ENCODE results near the gene SNX25. TPM values are rescaled to one million over a fixed set of nuclear protein-coding genes. Genes with fewer than 3 reads are reported as not detected.
A peak's percentile ranks its signal among the peaks of the same experiment; 100 is the strongest.
"Not testable (repeated sequence)": the region's sequence is repeated elsewhere in the genome, so short reads cannot be mapped to it uniquely, and the experiment has no call there.

SNX25 gene
- total and polyA plus RNA-seq, 8 donors, result 4.8 to 15.0 (median 10.9) TPM

DNA sequence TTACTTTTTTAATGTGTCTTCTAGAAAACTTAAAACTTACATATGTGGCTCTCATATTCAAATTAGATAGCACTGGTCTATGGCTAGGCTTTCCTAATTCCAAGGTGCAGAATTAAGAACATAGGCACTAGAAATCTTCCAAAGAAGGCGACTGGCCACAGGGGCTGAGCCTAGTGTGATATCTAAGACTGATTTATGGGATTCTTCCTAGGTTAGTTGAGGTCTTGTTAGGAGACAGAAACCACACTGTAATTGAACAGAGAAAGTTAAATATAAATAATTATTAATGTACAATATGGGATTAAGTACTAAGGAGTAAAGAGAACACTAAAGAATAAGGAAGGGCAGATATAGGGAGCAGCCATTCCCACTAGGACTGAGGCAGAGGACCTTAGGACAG lies 48.3 kb downstream of the SNX25 start:
- Histone ChIP-seq H3K9me3 (no peaks in the 10 kb centered on the region), H3K27me3 (no peaks in the 10 kb centered on the region), H3K36me3 (no peaks in the 10 kb centered on the region), H3K4me3 (no peak overlapping the region), H3K4me1 (peaks cover 0 to 7% (median 0%) of the 10 kb centered on the region in 3 donors), H3K27ac (no peak overlapping the region)
- TF ChIP-seq, protein P1, sequence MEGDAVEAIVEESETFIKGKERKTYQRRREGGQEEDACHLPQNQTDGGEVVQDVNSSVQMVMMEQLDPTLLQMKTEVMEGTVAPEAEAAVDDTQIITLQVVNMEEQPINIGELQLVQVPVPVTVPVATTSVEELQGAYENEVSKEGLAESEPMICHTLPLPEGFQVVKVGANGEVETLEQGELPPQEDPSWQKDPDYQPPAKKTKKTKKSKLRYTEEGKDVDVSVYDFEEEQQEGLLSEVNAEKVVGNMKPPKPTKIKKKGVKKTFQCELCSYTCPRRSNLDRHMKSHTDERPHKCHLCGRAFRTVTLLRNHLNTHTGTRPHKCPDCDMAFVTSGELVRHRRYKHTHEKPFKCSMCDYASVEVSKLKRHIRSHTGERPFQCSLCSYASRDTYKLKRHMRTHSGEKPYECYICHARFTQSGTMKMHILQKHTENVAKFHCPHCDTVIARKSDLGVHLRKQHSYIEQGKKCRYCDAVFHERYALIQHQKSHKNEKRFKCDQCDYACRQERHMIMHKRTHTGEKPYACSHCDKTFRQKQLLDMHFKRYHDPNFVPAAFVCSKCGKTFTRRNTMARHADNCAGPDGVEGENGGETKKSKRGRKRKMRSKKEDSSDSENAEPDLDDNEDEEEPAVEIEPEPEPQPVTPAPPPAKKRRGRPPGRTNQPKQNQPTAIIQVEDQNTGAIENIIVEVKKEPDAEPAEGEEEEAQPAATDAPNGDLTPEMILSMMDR (IDR thresholded peaks at IDR 0.05), result no peak
- intact Hi-C loops (cut with DNase I), result no loop called here
- DNase-seq (no peak), ATAC-seq (no peak), FAIRE-seq (no peak)
- 91 to 95% methylated on average over 1 of the region's 1 CpG for WGBS, 2 donors

DNA sequence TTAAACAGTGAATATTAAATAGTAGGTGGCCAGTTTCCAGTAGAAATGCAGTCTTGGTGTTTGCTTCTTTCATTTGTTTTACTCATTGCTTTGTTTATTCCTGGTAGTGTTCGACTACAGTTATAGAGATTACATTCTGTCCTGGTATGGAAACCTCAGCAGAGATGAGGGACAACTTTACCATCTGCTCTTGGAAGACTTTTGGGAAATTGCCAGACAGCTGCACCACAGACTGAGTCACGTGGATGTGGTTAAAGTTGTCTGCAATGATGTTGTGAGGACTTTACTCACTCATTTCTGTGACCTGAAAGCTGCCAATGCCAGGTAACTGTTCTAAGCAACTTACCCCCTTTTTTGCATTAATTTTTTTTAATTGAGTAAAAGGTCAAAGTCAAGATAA lies 49.3 kb downstream of the SNX25 start:
- H3K9me3 ChIP-seq; H3K27me3 ChIP-seq; DNase-seq; H3K27ac ChIP-seq; H3K4me1 ChIP-seq; H3K4me3 ChIP-seq; H3K36me3 ChIP-seq; intact Hi-C loops (cut with DNase I): not testable (repeated sequence)
- 31 to 34% methylated on average over 2 of the region's 2 CpGs for WGBS, 2 donors
- peak; percentile 49 to 68 (median 57) for ATAC-seq
- FAIRE-seq, result peak; percentile 71

DNA sequence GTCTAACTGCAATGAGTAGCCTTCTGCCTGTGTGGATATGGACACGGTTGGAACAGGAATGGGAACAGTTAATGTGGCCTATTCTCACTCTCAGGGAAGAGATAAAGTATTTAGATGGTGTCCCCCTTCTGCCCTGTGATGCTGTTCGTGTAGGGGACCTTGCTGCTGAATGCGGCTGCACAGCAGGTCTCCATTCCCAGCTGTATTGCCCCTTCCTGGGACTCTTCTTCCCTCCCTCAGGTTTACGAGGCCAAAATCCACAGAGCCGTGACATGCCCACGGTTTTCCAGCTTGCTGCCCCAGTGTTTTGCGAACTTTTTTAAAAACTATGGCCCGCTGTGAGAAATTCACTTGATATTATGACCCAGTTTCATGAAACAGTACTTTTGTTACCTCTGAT lies 50.3 kb downstream of the SNX25 start:
- no peak overlapping the region for H3K27ac ChIP-seq
- WGBS, 2 donors, result 94 to 98% methylated on average over 8 of the region's 8 CpGs
- no peak for ATAC-seq
- no peaks in the 10 kb centered on the region for H3K27me3 ChIP-seq
- peaks cover 0 to 7% (median 0%) of the 10 kb centered on the region in 3 donors for H3K4me1 ChIP-seq
- TF ChIP-seq, protein P1 (IDR thresholded peaks at IDR 0.05), result no peak
- H3K9me3 ChIP-seq, result no peaks in the 10 kb centered on the region
- FAIRE-seq, result no peak
- intact Hi-C loops (cut with DNase I), result no loop called here
- no peak for DNase-seq
- no peaks in the 10 kb centered on the region for H3K36me3 ChIP-seq
- H3K4me3 ChIP-seq, result no peak overlapping the region

DNA sequence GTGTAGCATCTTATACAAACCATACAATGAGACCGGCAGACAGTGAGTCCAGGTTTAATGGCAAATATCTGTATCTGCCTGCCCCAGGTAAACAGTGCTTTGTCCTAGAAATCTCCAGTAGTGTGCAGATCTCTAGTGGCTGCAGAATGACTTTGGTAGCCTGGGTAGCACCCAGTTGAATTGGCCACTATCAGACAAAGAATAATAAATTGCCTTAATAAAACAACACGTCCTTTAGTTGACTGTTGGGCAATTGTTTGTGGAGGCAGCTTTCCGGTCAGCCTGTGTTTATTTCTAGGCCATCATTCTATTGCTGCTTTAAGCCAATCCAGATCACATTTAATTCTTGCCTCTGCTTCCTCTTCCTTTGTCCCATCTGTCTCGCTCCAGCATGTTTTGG lies 52.5 kb downstream of the SNX25 start:
- FAIRE-seq, result no peak
- intact Hi-C loops (cut with DNase I), result no loop called here
- peak in 3 of 4 donors; percentile 64 to 81 (median 73) for ATAC-seq
- TF ChIP-seq, protein P1 (IDR thresholded peaks at IDR 0.05), result no peak
- Histone ChIP-seq H3K9me3 (no peaks in the 10 kb centered on the region), H3K4me1 (peaks cover 0 to 7% (median 0%) of the 10 kb centered on the region in 3 donors), H3K27ac (peak overlapping the region in 1 of 4 donors; percentile 30), H3K36me3 (no peaks in the 10 kb centered on the region), H3K4me3 (no peak overlapping the region), H3K27me3 (no peaks in the 10 kb centered on the region)
- 52 to 54% methylated on average over 4 of the region's 4 CpGs for WGBS, 2 donors
- DNase-seq, result no peak

DNA sequence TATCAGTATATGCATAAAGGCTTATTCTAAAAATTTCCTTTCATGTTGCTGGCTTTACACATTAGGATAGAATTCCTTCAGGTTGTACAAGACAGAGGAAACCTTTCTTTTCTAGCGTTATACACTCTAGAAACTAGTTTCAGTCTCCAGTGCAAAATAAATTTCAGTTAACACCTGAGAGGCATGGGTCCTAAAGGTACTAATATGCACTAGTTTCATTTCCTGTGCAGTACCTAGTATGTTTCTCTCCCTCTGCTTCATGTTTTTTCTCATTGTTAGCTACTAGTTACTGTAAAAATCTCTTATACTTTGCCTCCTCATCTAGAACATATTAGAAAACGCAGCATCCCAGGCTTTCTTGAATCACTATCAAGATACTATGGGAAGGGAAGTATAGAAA lies 54.0 kb downstream of the SNX25 start:
- intact Hi-C loops (cut with DNase I), result no loop called here
- Histone ChIP-seq H3K9me3 (no peaks in the 10 kb centered on the region), H3K27me3 (no peaks in the 10 kb centered on the region), H3K4me3 (no peak overlapping the region), H3K36me3 (peaks cover 0 to 6% (median 4%) of the 10 kb centered on the region in 3 donors), H3K27ac (no peak overlapping the region), H3K4me1 (peaks cover 0 to 7% (median 0%) of the 10 kb centered on the region in 3 donors)
- FAIRE-seq (no peak), ATAC-seq (no peak), DNase-seq (no peak)
- TF ChIP-seq, protein P1 (IDR thresholded peaks at IDR 0.05), result no peak
- 92% methylated on average over 2 of the region's 2 CpGs for WGBS, 2 donors
